ENCODE measurements around the gene BRWD1. TPM values are rescaled to one million over a fixed set of nuclear protein-coding genes. Genes with fewer than 3 reads are reported as not detected.
A peak's percentile ranks its signal among the peaks of the same experiment; 100 is the strongest.

The BRWD1 gene
- total RNA-seq, 1 experiment from 2014 or later = 37.1 TPM

GRCh38 chr21:39187141-39187540 lies 126.3 kb downstream of the BRWD1 start:
- ChIA-PET CTCF (no interaction called here), POLR2A (no interaction called here)
- DNase-seq = no peak
- intact Hi-C loops (cut with micrococcal nuclease; ENCODE audit: unreplicated experiment) = loop anchor here (10.0 kb wide), 1 partner anchor 258 kb away; the partner anchor contains the start of gene LCA5L
- H3K27me3 ChIP-seq (replicated peaks; ENCODE audit: control insufficient read depth, insufficient read depth, low read length) = no peaks in the 10 kb centered on the region
- BruUV-seq (replicated peaks) = no TSS peak
- Mint-ChIP-seq H3K4me1 (ENCODE audit: low read depth, unreplicated experiment) (no peaks in the 10 kb centered on the region), H3K36me3 (ENCODE audit: insufficient read depth, unreplicated experiment) (peaks cover 25% of the 10 kb centered on the region), H3K27ac (ENCODE audit: unreplicated experiment) (no peak overlapping the region), H3K9me3 (ENCODE audit: unreplicated experiment) (no peaks in the 10 kb centered on the region), H3K27me3 (ENCODE audit: insufficient read depth, unreplicated experiment) (no peaks in the 10 kb centered on the region), H3K4me3 (ENCODE audit: unreplicated experiment) (no peak overlapping the region)
- H3K9me3 ChIP-seq = no peaks in the 10 kb centered on the region
- H3K36me3 ChIP-seq (ENCODE audit: control insufficient read depth, insufficient read depth, low read length) = no peaks in the 10 kb centered on the region
- TF ChIP-seq, protein P1, sequence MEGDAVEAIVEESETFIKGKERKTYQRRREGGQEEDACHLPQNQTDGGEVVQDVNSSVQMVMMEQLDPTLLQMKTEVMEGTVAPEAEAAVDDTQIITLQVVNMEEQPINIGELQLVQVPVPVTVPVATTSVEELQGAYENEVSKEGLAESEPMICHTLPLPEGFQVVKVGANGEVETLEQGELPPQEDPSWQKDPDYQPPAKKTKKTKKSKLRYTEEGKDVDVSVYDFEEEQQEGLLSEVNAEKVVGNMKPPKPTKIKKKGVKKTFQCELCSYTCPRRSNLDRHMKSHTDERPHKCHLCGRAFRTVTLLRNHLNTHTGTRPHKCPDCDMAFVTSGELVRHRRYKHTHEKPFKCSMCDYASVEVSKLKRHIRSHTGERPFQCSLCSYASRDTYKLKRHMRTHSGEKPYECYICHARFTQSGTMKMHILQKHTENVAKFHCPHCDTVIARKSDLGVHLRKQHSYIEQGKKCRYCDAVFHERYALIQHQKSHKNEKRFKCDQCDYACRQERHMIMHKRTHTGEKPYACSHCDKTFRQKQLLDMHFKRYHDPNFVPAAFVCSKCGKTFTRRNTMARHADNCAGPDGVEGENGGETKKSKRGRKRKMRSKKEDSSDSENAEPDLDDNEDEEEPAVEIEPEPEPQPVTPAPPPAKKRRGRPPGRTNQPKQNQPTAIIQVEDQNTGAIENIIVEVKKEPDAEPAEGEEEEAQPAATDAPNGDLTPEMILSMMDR (IDR thresholded peaks at IDR 0.05; ENCODE audit: insufficient read depth in 1 of 2, low read depth in 1 of 2, low read length in 1 of 2, severe bottlenecking in 1 of 2, unreplicated experiment in 1 of 2) = no peak
- no peak overlapping the region for H3K4me3 ChIP-seq (ENCODE audit: low read depth, low read length)
- H3K4me1 ChIP-seq = 0 out of 2 replicates have a peak, but pooled peaks cover 6% of the 10 kb centered on the region

- TF ChIP-seq, protein P1 (IDR thresholded peaks at IDR 0.05; ENCODE audit: insufficient read depth in 1 of 2, low read depth in 1 of 2, low read length in 1 of 2, severe bottlenecking in 1 of 2, unreplicated experiment in 1 of 2) = no peak
- Histone ChIP-seq H3K27me3 (replicated peaks; ENCODE audit: control insufficient read depth, insufficient read depth, low read length) (no peaks in the 10 kb centered on the region), H3K4me1 (0 out of 2 replicates have a peak, but pooled peaks cover 6% of the 10 kb centered on the region), H3K9me3 (no peaks in the 10 kb centered on the region), H3K4me3 (ENCODE audit: low read depth, low read length) (no peak overlapping the region), H3K36me3 (ENCODE audit: control insufficient read depth, insufficient read depth, low read length) (no peaks in the 10 kb centered on the region)
- Mint-ChIP-seq H3K27me3 (ENCODE audit: insufficient read depth, unreplicated experiment) (no peaks in the 10 kb centered on the region), H3K4me1 (ENCODE audit: low read depth, unreplicated experiment) (no peaks in the 10 kb centered on the region), H3K27ac (ENCODE audit: unreplicated experiment) (no peak overlapping the region), H3K36me3 (ENCODE audit: insufficient read depth, unreplicated experiment) (peaks cover 26% of the 10 kb centered on the region), H3K9me3 (ENCODE audit: unreplicated experiment) (no peaks in the 10 kb centered on the region), H3K4me3 (ENCODE audit: unreplicated experiment) (no peak overlapping the region)
- CTCF ChIA-PET = no interaction called here
- POLR2A ChIA-PET = no interaction called here
- BruUV-seq (replicated peaks) = no TSS peak
- no peak for DNase-seq
- intact Hi-C loops (cut with micrococcal nuclease; ENCODE audit: unreplicated experiment) = loop anchor here (10.0 kb wide), 1 partner anchor 258 kb away; the partner anchor contains the start of gene LCA5L
Observed at GRCh38 chr21:39186676-39187075, 126.8 kb downstream of the BRWD1 start.

DNA sequence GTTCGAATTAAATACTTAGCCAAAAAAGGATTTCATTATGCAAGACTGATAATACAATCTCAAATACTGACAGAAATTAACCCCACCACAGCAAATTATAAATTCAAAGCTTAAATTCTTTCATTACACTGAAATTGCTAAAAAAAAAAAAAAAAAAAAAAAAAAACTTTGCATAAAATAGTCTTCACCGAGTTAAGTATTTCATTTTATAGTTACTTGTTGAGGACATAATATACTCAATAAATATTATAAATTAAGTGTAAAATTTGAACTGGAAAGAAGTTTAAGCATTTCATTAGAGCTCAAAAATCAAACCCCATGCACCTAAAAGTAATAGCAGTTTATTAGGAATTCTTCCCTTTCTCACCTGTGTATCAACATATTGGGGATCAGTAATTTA lies 128.3 kb downstream of the BRWD1 start:
- no peak overlapping the region for H3K4me3 ChIP-seq (ENCODE audit: low read depth, low read length)
- no peaks in the 10 kb centered on the region for H3K36me3 ChIP-seq (ENCODE audit: control insufficient read depth, insufficient read depth, low read length)
- Mint-ChIP-seq H3K27me3 (ENCODE audit: insufficient read depth, unreplicated experiment) (no peaks in the 10 kb centered on the region), H3K4me3 (ENCODE audit: unreplicated experiment) (peak overlapping the region; percentile 93), H3K27ac (ENCODE audit: unreplicated experiment) (no peak overlapping the region), H3K9me3 (ENCODE audit: unreplicated experiment) (no peaks in the 10 kb centered on the region), H3K36me3 (ENCODE audit: insufficient read depth, unreplicated experiment) (peaks cover 28% of the 10 kb centered on the region), H3K4me1 (ENCODE audit: low read depth, unreplicated experiment) (no peaks in the 10 kb centered on the region)
- intact Hi-C loops (cut with micrococcal nuclease; ENCODE audit: unreplicated experiment) = loop anchor here (10.0 kb wide), 1 partner anchor 260 kb away; the partner anchor contains the start of gene LCA5L
- no peaks in the 10 kb centered on the region for H3K9me3 ChIP-seq
- H3K4me1 ChIP-seq = 0 out of 2 replicates have a peak, but pooled peaks cover 6% of the 10 kb centered on the region
- ChIA-PET CTCF (no interaction called here), POLR2A (interaction anchor here (0.6 kb wide), 1 partner anchor 120 kb away, joined by 5 read pairs; no protein-coding TSS in a partner anchor)
- no peaks in the 10 kb centered on the region for H3K27me3 ChIP-seq (replicated peaks; ENCODE audit: control insufficient read depth, insufficient read depth, low read length)
- no peak for DNase-seq
- BruUV-seq (replicated peaks) = no TSS peak
- TF ChIP-seq, protein P1 (IDR thresholded peaks at IDR 0.05; ENCODE audit: insufficient read depth in 1 of 2, low read depth in 1 of 2, low read length in 1 of 2, severe bottlenecking in 1 of 2, unreplicated experiment in 1 of 2) = no peak

Data from Caco-2 (cell line).